ENCODE measurements around the gene CATSPER3. TPM values are rescaled to one million over a fixed set of nuclear protein-coding genes. Genes with fewer than 3 reads are reported as not detected.

CATSPER3 gene
- total and polyA plus RNA-seq, 2 donors (not counting 1 experiment from before 2014, with no cell fraction given): 0.12 to 0.17 TPM

GRCh38 chr5:135015942-135016341 lies 48.2 kb downstream of the CATSPER3 start:
- Histone ChIP-seq H2AFZ (ENCODE audit: low read length) (no peak overlapping the region), H3K9ac (ENCODE audit: insufficient read depth, low read length) (no peak overlapping the region), H3K4me3 (replicated peaks in 1 of 4; ENCODE audit: control extremely low read depth in 1 of 4, insufficient read depth in 1 of 4, low read depth in 3 of 4, low read length in 4 of 4) (no peak overlapping the region), H4K20me1 (ENCODE audit: control insufficient read depth, extremely low read depth, insufficient read depth, low read length) (no peaks in the 10 kb centered on the region), H3K9me3 (ENCODE audit: control insufficient read depth, insufficient read depth, low read depth, low read length) (no peaks in the 10 kb centered on the region), H3K27ac (ENCODE audit: insufficient read depth, low read length) (no peak overlapping the region), H3K27me3 (ENCODE audit: control insufficient read depth, insufficient read depth, low read length) (no peaks in the 10 kb centered on the region), H3K79me2 (ENCODE audit: control insufficient read depth, insufficient read depth, low read length) (no peaks in the 10 kb centered on the region), H3K36me3 (ENCODE audit: control insufficient read depth, insufficient read depth, low read length) (no peaks in the 10 kb centered on the region), H3K4me1 (ENCODE audit: control insufficient read depth, extremely low read depth, insufficient read depth, low read length) (no peaks in the 10 kb centered on the region), H3K4me2 (ENCODE audit: extremely low read depth, insufficient read depth, low read length) (no peak overlapping the region)
- DNase-seq (ENCODE audit: low read depth in 2 of 2): no peak
- TF ChIP-seq, protein P1, sequence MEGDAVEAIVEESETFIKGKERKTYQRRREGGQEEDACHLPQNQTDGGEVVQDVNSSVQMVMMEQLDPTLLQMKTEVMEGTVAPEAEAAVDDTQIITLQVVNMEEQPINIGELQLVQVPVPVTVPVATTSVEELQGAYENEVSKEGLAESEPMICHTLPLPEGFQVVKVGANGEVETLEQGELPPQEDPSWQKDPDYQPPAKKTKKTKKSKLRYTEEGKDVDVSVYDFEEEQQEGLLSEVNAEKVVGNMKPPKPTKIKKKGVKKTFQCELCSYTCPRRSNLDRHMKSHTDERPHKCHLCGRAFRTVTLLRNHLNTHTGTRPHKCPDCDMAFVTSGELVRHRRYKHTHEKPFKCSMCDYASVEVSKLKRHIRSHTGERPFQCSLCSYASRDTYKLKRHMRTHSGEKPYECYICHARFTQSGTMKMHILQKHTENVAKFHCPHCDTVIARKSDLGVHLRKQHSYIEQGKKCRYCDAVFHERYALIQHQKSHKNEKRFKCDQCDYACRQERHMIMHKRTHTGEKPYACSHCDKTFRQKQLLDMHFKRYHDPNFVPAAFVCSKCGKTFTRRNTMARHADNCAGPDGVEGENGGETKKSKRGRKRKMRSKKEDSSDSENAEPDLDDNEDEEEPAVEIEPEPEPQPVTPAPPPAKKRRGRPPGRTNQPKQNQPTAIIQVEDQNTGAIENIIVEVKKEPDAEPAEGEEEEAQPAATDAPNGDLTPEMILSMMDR (conservative IDR thresholded peaks at IDR 0.05 in 1 of 2, IDR thresholded peaks at IDR 0.05 in 1 of 2; ENCODE audit: low read depth in 1 of 2, low read length in 2 of 2): no peak
- TF ChIP-seq EZH2 (IDR thresholded peaks at IDR 0.05; ENCODE audit: low read length, missing control alignments): no peak

DNA sequence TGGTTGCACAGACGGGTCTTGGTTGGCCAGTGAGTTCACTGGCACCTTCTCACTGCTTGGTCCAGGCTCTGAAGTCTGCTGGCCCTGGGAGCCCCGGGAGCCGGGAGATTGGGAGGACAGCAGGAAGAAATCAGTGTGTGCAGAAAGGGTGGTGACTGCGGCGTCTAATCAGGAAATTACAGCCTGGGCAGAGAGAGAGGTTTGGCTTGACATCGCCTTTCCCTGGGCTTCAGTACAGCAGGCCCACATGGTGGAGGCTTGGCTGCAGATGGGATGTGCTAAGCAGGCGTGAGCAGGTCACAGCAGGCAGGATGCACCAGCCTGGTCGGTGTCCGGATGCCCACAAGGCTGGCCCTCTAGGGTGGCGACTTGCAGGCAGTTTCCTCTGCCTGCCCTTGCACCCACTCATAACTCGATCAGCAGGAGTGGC lies 49.2 kb downstream of the CATSPER3 start:
- TF ChIP-seq, protein P1 (conservative IDR thresholded peaks at IDR 0.05 in 1 of 2, IDR thresholded peaks at IDR 0.05 in 1 of 2; ENCODE audit: low read depth in 1 of 2, low read length in 2 of 2): no peak
- TF ChIP-seq EZH2 (IDR thresholded peaks at IDR 0.05; ENCODE audit: low read length, missing control alignments): no peak
- DNase-seq (ENCODE audit: low read depth in 2 of 2): no peak

DNA sequence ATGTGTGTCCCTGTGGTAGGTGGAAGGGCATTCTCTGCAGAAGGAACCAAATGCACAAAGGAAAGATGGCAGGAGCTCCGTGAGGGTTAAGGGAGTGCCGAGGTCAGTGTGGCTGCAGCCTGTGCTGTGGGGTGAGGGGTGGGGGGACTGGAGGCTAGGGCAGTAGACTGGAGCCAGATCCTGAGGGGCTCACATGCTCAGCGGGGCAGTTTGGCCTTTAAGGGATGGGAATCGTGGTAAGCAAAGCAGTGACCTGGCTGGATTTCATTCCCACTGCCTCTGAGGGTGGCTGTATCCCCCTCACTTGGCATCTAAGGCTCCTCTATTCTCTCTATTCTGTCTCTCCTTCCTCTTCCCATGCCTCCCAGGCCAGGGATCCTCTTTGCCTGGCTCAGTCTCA lies 50.8 kb downstream of the CATSPER3 start:
- Histone ChIP-seq H3K36me3 (ENCODE audit: control insufficient read depth, insufficient read depth, low read length) (no peaks in the 10 kb centered on the region), H3K9me3 (ENCODE audit: control insufficient read depth, insufficient read depth, low read depth, low read length) (no peaks in the 10 kb centered on the region), H3K9ac (ENCODE audit: insufficient read depth, low read length) (no peak overlapping the region), H3K27ac (ENCODE audit: insufficient read depth, low read length) (no peak overlapping the region), H3K4me2 (ENCODE audit: extremely low read depth, insufficient read depth, low read length) (no peak overlapping the region), H3K4me3 (replicated peaks in 1 of 4; ENCODE audit: control extremely low read depth in 1 of 4, insufficient read depth in 1 of 4, low read depth in 3 of 4, low read length in 4 of 4) (no peak overlapping the region), H2AFZ (ENCODE audit: low read length) (no peak overlapping the region), H4K20me1 (ENCODE audit: control insufficient read depth, extremely low read depth, insufficient read depth, low read length) (no peaks in the 10 kb centered on the region), H3K4me1 (ENCODE audit: control insufficient read depth, extremely low read depth, insufficient read depth, low read length) (no peaks in the 10 kb centered on the region), H3K27me3 (ENCODE audit: control insufficient read depth, insufficient read depth, low read length) (no peaks in the 10 kb centered on the region), H3K79me2 (ENCODE audit: control insufficient read depth, insufficient read depth, low read length) (no peaks in the 10 kb centered on the region)
- TF ChIP-seq, protein P1 (conservative IDR thresholded peaks at IDR 0.05 in 1 of 2, IDR thresholded peaks at IDR 0.05 in 1 of 2; ENCODE audit: low read depth in 1 of 2, low read length in 2 of 2): no peak
- TF ChIP-seq EZH2 (IDR thresholded peaks at IDR 0.05; ENCODE audit: low read length, missing control alignments): no peak
- DNase-seq (ENCODE audit: low read depth in 2 of 2): no peak

More for the DNA sequence above, 49.2 kb downstream of the CATSPER3 start:
- Histone ChIP-seq H3K9ac (ENCODE audit: insufficient read depth, low read length) (no peak overlapping the region), H3K4me3 (replicated peaks in 1 of 4; ENCODE audit: control extremely low read depth in 1 of 4, insufficient read depth in 1 of 4, low read depth in 3 of 4, low read length in 4 of 4) (no peak overlapping the region), H3K27me3 (ENCODE audit: control insufficient read depth, insufficient read depth, low read length) (no peaks in the 10 kb centered on the region), H4K20me1 (ENCODE audit: control insufficient read depth, extremely low read depth, insufficient read depth, low read length) (no peaks in the 10 kb centered on the region), H3K79me2 (ENCODE audit: control insufficient read depth, insufficient read depth, low read length) (no peaks in the 10 kb centered on the region), H3K4me2 (ENCODE audit: extremely low read depth, insufficient read depth, low read length) (no peak overlapping the region), H3K9me3 (ENCODE audit: control insufficient read depth, insufficient read depth, low read depth, low read length) (no peaks in the 10 kb centered on the region), H2AFZ (ENCODE audit: low read length) (no peak overlapping the region), H3K27ac (ENCODE audit: insufficient read depth, low read length) (no peak overlapping the region), H3K36me3 (ENCODE audit: control insufficient read depth, insufficient read depth, low read length) (no peaks in the 10 kb centered on the region), H3K4me1 (ENCODE audit: control insufficient read depth, extremely low read depth, insufficient read depth, low read length) (no peaks in the 10 kb centered on the region)

Measured in fibroblast of lung (primary cell).